Stimulated activated CD8-positive, alpha-beta memory T cell treated with anti-CD3 and anti-CD28 coated beads, Interleukin-15, amount 100 ng/mL, for 24 hours (primary cell): ENCODE data around the gene HAUS7.

Experiments used
- DNase-seq: peaks from one replicate; pipeline ENCODE4 v3.0.0-alpha.2; 2020; ENCODE audit warnings: low read depth

The HAUS7 gene

DNA sequence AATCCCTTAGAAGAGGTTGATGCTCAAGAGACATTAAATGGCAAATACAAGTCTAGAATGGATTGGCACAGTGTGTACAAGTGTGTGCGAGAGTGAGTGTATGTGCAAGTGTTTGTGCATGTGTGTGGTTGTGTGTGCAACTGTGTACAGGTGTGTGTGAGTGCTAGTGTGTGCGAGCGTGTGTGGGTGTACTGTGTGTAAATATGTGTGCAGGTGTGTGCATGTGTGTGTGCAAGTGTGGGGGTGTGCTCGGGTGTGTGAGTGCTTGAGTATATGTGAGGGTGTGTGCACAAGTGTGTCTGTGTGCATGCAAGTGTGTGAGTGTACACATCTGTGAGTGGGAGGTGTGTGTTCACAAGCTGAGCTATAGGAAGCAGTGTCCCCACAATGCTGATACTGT is 30.4 kb downstream of the HAUS7 start:
- no peak for DNase-seq

- no peak for DNase-seq
Observed at GRCh38 chrX:153438532-153438931, 31.8 kb downstream of the HAUS7 start.

DNA sequence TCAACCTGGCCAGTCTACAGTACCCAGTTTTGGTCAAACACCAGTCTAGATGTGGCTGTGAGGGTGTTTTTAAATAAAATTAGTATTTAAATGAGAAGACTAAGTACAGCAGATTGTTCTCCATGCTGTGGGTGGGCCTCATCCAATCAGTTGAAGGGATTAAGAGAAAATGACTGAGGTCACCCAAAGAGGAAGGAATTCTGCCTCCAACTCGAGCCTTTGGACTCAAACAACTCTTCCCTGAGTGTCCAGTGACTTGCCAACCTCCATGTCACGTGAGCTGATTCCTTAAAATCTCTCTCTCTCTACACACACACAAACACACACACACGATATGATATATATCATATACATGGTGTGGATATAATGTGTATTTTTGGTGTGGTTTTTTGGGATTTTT is 34.5 kb downstream of the HAUS7 start:
- no peak for DNase-seq

GRCh38 chrX:153434801-153435200 is 35.6 kb downstream of the HAUS7 start:
- DNase-seq = no peak

DNA sequence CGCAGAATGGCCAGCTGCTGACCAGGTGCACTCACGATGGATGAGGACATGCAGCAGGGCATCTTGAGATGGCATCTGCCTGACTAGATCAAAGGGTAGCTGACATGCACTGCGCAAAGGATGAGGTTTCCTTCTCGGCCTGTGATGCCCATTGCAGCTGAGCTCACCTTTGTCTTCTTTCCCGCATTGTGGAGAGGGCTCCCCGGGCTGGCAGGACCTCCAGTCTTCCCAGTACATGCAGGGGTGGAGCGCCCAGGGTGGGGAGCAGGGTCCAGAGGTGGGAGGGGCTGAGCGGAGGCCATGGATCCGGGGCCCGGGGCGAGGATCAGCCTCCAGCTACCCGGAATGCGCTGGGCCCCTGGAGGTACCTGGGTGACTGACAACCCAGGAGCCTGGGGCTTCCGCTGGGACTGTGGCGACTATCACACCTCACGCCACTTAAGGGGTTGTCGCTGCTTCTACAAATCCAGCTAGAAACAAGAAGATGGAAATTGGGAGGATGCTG is 36.5 kb downstream of the HAUS7 start:
- DNase-seq = no peak

DNA sequence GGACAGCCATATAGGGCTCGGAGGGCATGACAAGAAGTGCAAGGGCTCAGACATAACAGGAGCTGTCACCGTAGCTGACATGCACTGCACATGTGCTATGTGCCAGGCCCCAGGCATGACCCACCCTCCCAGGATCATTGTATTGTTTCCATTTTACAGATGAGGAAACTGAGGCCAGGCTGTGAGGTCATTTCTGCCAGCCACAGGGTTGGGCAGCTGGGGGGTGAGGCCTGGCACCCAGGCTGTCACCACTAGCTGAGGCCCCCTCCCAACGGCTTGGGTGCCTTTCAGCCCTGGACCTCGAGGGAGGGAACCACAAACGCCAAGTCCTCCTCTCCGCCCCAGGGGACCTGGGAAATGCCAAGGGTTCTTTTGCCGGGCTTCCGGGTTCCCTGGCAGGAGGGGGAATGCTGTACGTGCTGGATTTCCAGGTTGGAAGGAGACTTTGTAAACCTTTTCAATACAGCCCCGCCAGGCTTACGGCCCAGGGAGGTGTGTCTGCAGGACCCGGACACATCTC is 37.2 kb downstream of the HAUS7 start:
- DNase-seq = no peak

GRCh38 chrX:153430796-153431195 is 39.6 kb downstream of the HAUS7 start:
- no peak for DNase-seq

GRCh38 chrX:153426204-153426603 is 44.2 kb downstream of the HAUS7 start:
- no peak for DNase-seq

DNA sequence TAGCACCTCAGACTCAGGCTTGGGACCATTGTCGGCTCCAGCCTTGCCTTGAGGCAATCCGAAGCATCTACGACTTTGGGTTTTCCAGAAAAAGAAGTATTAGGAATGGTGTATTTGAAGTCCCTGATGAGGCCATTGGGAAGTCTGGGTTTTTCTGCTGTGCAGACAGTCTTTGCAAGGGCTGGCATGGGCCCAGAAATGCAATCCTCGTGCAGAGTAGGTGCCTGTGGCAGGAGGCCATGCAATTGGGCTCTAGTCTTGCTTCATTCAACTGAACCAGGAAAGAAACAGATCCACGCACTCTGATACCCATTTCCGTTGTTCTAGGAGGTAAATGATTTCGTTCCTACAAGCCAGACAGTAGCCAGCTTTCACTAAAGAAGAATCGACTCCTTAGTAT is 46.7 kb downstream of the HAUS7 start:
- DNase-seq = no peak

GRCh38 chrX:153421856-153422255 is 48.5 kb downstream of the HAUS7 start:
- no peak for DNase-seq

GRCh38 chrX:153420851-153421599 is 49.4 kb downstream of the HAUS7 start:
- no peak for DNase-seq

- no peak for DNase-seq
Observed at GRCh38 chrX:153417637-153418036, 52.7 kb downstream of the HAUS7 start.

DNA sequence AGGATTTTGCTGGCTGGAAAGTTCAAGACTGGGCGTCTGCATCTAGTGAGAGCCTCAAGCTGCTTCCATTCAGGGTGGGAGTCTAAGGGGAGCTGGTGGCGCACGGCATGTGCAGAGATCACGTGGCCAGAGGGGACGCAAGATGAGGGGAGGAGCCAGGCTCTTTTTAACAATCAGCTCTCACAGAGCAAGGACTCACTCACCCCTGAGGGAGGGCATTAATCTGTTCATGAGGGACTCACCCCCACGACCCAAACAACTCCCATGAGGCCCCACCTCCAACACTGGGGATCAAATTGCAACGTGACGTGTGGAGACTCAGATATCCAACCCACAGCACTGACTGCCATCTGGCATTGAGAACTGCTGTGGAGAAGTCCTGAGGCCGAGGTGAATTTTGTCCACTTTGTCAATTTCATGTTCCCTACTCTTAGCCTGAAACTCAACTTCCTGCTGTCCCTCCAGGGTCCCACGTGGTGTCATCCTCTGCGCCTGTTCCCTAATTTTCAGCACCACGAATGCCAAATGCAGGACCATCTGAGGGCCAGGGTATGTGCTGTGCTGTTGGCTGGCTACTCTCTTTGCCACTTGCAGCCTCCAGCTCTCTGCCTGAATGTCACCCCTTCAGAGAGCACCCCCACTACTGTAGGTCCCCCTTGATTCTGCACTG is 53.5 kb downstream of the HAUS7 start:
- DNase-seq = no peak

DNA sequence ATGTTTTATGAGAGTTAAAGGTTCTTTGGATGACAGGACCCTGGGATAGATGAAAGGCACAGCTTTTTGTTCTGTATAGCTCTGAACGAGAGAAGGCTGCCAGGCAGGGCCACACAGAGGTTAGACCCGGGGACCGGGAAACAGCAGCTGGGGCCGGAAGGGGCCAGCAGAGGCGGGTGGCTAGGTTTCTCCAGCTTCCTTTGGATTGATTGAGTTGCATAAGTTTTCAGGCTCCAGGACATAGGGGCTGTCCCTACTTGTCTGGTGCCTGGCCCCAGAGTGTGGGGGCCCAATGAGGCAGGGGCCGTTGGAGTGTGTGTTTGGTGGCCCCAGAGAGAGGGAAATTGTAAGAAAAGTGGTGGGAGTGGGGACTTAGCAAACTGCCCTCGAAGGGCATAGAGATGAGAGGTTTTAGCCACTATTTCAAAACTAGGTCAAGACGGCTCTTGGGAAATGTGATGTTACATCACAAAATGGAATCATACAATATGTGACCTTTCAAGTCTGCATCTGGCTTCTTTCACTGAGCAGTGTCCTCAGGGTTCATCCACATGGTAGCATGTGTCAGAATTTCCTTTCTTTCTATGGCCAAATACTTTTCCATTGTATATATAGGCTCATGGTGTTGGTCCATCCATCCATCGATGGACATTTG is 55.4 kb downstream of the HAUS7 start:
- DNase-seq = no peak

DNA sequence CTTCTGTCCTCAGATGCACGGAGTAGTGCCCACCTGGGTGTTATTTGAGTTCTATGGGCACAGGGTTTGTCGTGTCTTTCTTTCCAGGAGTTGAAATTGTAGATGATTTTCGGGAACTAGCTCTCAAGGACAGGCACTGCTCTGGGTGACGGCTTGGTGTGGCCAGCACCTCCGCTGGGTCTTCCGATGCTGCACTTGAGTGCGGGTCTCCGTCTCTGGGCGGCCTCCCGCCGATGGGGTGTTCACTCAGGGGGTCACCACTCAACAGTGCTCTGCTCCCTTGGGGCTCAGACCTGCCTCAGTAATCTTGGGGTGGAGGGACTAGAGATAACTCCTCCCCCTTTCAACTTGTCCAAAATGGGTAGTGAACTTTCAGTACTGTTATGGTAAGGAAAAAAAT is 56.6 kb downstream of the HAUS7 start:
- no peak for DNase-seq

DNA sequence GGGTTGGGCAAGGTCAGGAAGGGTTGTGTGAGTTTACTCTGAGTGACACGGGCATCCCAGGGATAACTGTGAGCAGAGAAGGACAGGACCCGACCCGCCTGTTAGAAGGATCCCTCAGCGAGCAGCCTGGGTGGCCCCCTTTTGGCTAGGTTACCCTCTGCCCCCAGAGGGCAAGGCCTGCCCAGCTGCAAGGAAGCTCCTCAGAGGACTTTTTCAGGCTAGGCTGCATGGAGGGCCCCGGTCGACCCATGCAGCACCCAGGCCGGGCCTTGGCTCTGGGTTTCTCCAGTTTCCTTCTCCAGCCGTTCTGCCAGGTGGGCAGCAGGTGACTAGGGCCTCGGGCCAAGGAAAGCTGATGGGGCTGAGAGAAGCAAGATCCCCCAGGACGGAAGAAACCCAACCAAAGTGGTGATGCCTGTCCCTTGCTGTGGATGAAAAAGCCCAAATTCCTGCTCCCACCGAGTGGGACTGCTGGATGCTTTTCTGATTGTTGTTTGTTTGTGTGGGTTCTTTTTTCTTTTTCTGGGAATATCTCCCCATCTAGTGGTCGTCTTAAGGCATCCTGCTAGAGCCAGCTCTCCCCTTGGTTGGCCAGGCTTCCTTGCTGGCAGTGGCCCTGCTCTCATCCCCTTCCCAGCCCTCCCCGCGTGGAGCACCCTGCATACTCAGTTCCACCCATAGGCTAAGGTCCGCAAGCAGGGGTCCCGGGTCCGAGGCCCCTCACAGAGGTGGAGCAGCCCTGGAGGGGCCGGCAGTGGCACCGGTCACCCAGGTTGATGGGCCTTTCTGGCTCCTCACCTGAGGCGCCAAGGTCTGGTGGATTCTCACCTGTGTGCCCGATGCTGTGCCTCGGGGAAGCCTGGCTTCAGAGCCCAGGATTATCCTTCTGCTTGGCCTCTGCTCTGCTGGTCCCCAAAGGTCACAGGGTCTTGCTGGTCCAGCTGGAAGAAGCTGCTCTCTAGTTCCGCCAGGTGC is 57.3 kb downstream of the HAUS7 start:
- DNase-seq = no peak

- DNase-seq = no peak
Observed at GRCh38 chrX:153411988-153412574, 58.3 kb downstream of the HAUS7 start.

DNA sequence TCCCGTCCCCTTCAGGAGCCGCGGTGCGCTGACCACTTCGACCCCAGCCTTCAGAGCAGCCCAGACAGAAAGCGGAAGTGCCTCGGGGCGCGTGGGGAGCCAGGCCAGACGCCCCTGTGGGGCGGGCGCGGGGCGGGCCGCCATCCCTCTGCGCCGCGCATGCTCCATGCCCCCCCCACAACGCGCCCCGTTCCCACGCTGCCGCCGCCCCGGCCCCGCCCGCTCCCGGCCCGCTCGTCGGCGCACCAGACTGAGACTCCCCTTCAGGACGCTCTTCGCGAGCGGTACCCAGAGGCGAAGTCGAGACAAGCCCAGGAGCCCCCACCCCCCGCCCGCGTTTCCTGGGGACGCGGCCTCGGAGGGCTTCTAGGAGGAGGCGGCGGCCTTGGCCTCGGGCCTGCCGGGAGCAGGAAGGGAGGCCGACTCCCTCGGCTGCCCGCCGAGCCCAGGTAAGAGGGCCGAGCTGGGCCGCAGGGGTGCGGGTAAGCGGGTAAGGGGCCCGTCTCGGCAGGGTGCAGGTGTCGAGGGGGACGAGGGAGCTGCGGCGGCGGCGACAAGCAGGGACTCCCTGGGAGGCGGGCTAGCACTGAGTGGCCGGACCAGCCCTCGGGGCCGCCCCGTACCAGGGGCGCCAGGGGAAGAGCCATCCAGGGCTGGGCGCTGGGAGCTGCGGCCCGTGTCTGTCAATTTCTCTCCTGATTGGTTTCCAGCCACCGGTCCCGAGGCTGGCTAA is 59.0 kb downstream of the HAUS7 start, which contains the start of gene ZFP92:
Gene ZFP92 (plus strand): TSS at position 218 of the 733 bp plus-strand sequence. CDS start 6,851 bp downstream, outside the sequence.
- peak; percentile 7 for DNase-seq

GRCh38 chrX:153410888-153411254 is 59.5 kb downstream of the HAUS7 start:
- no peak for DNase-seq

DNA sequence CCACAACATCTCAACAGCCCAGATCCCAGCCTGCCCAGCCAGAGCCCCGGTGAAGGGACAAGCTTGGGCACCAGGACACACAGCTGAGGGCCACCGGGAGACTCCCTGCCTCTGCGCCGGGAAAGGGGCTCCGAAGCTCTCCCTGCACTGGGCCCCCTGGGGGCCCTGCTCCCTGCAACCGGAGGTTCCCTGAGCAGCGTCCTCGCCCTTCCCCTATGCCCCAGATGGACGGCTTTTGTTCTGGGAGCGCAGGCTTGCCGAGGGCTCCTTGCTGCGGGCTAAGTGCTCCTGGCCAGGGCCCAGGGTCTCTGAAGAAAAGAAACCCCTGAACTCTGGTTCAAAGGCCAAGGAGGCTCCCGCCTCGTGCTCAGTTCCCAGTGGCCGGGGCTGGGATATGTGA is 60.0 kb downstream of the HAUS7 start:
- no peak for DNase-seq
